Neural cell (in vitro differentiated cells): ENCODE data around the gene NOP16. TPM values are rescaled to one million over a fixed set of nuclear protein-coding genes. Genes with fewer than 3 reads are reported as not detected.

Experiments
- H2AFZ ChIP-seq: fragments of 200-600, 300-800 bp; sonication (generic), shearing (Covaris generic); 2 replicates; pipeline ENCODE4 v1.6.0; 2014; ENCODE audit warnings: low read depth, mild to moderate bottlenecking, antibody characterized with exemption, low read length, moderate library complexity
- H3F3A ChIP-seq: fragments of 200-600 bp; shearing (Covaris generic); 2 replicates; pipeline ENCODE4 v1.6.1; 2016; ENCODE audit warnings: mild to moderate bottlenecking, moderate library complexity, mixed read lengths, antibody characterized with exemption, low read length; ENCODE audit not compliant: insufficient read depth, poor library complexity, severe bottlenecking
- H3K27ac ChIP-seq: fragments of 200-600, 300-800 bp; sonication (generic), shearing (Covaris generic); 2 replicates; pipeline ENCODE4 v1.5.1; 2014; ENCODE audit warnings: mild to moderate bottlenecking, low read length, moderate library complexity
- H3K27me3 ChIP-seq: fragments of 300-800, 200-600 bp; sonication (generic), shearing (Covaris generic); 2 replicates; pipeline ENCODE4 v1.6.0; 2014; ENCODE audit warnings: mild to moderate bottlenecking, low read depth, low read length, moderate library complexity; ENCODE audit not compliant: insufficient read depth
- H3K36me3 ChIP-seq: fragments of 300-800, 200-600 bp; sonication (generic), shearing (Covaris generic); 2 replicates; pipeline ENCODE4 v1.5.1; 2014; ENCODE audit warnings: mild to moderate bottlenecking, antibody characterized with exemption, low read length, moderate library complexity; ENCODE audit not compliant: insufficient read depth
- H3K4me2 ChIP-seq: fragments of 300-800, 200-600 bp; sonication (generic), shearing (Covaris generic); 2 replicates; pipeline ENCODE4 v1.6.0; 2014; ENCODE audit warnings: mild to moderate bottlenecking, low read length
- H3K4me3 ChIP-seq: fragments of 300-800, 200-600 bp; sonication (generic), shearing (Covaris generic); 2 replicates; pipeline ENCODE4 v1.5.1; 2014; ENCODE audit warnings: mild to moderate bottlenecking, low read length, moderate library complexity
- H3K79me2 ChIP-seq: fragments of 200-600 bp; shearing (Covaris generic); replicated peaks from 2 replicates; pipeline ENCODE4 v1.6.0; 2014; ENCODE audit warnings: mild to moderate bottlenecking, low read length, moderate library complexity; ENCODE audit not compliant: insufficient read depth
- H3K9ac ChIP-seq: fragments of 300-800, 200-600 bp; sonication (generic), shearing (Covaris generic); 2 replicates; pipeline ENCODE4 v1.6.1; 2016; ENCODE audit warnings: mild to moderate bottlenecking, low read length, mixed read lengths
- H3K9me2 ChIP-seq: fragments of 200-600 bp; shearing (Covaris generic); 2 replicates; pipeline ENCODE4 v1.6.1; 2016; ENCODE audit warnings: mild to moderate bottlenecking, low read length, mixed read lengths; ENCODE audit not compliant: insufficient read depth
- H3K9me3 ChIP-seq: fragments of 200-600, 300-800 bp; sonication (generic), shearing (Covaris generic); 2 replicates; pipeline ENCODE4 v1.6.1; 2016; ENCODE audit warnings: mild to moderate bottlenecking, mixed run types, low read length, moderate library complexity, mixed read lengths
- H4K20me1 ChIP-seq: fragments of 200-600 bp; shearing (Covaris generic); 2 replicates; pipeline ENCODE4 v1.6.1; 2016; ENCODE audit warnings: mild to moderate bottlenecking, mixed run types; ENCODE audit not compliant: insufficient read depth
- EP300 ChIP-seq: fragments of 450-650 bp; conservative IDR thresholded peaks from 2 replicates; pipeline ENCODE4 v1.6.1; 2014; ENCODE audit warnings: antibody characterized with exemption, mild to moderate bottlenecking, moderate library complexity; ENCODE audit not compliant: poor library complexity, severe bottlenecking
- EZH2 ChIP-seq: fragments of 200-600, 300-800 bp; shearing (Covaris generic), sonication (generic); IDR thresholded peaks from 2 replicates; pipeline ENCODE4 v1.6.1; 2014; ENCODE audit warnings: antibody characterized with exemption, low read length, borderline replicate concordance, mild to moderate bottlenecking; ENCODE audit not compliant: insufficient read depth, poor library complexity, severe bottlenecking
- MXI1 ChIP-seq: fragments of 450-650 bp; conservative IDR thresholded peaks from 2 replicates; pipeline ENCODE4 v1.6.1; 2014; ENCODE audit warnings: antibody characterized with exemption, mild to moderate bottlenecking; ENCODE audit not compliant: poor library complexity, severe bottlenecking
- POLR2AphosphoS5 ChIP-seq: IDR thresholded peaks from 2 replicates; pipeline ENCODE4 v1.6.1; 2012
- RAD21 ChIP-seq: fragments of 450-650 bp; conservative IDR thresholded peaks from 2 replicates; pipeline ENCODE4 v1.6.1; 2014; ENCODE audit warnings: antibody characterized with exemption, mild to moderate bottlenecking, moderate library complexity
- SMC3 ChIP-seq: fragments of 450-650 bp; conservative IDR thresholded peaks from 2 replicates; pipeline ENCODE4 v1.6.1; 2014; ENCODE audit warnings: antibody characterized with exemption, mild to moderate bottlenecking, moderate library complexity; ENCODE audit not compliant: poor library complexity
- TAF1 ChIP-seq: IDR thresholded peaks from 2 replicates; pipeline ENCODE4 v1.6.1; 2012; ENCODE audit warnings: low read depth
- polyA plus RNA-seq: library from polyadenylated mRNA; depleted of rRNA; stranded (reverse); fragments of >200 nt; gene quantifications from 2 replicates; pipeline ENCODE4 v1.2.3, GENCODE V29; 2014
- TF ChIP-seq, protein P1 (sequence below): IDR thresholded peaks from 2 replicates; pipeline ENCODE4 v1.6.1; 2012; ENCODE audit warnings: borderline replicate concordance
- TF ChIP-seq, protein P2 (sequence below): fragments of 450-650 bp; IDR thresholded peaks from 2 replicates; pipeline ENCODE4 v1.5.1; 2014; ENCODE audit warnings: antibody characterized with exemption, mild to moderate bottlenecking, moderate library complexity; ENCODE audit not compliant: poor library complexity, severe bottlenecking

The NOP16 gene
- polyA plus RNA-seq, 1 donor from 2014 or later = 23.9 TPM

DNA sequence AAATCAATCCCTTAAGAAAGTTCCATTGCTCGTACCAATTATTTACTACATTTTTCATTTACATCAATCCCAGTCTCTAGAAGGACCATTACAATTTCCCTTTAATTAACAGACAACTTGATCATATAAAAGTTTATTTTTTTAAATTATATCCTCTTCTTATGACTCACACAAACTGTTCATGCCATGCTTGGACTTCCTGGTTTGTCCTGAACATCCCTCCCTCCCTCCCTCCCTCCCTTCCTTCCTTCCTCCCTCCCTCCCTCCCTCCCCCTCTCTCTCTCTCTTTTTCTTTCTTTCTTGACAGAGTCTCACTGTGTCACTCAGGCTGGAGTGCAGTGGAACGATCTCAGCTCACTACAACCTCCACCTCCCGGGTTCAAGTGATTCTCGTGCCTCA is 39.6 kb upstream of the NOP16 start:
- H2AFZ ChIP-seq = no peak overlapping the region
- H3K9me3 ChIP-seq = no peaks in the 10 kb centered on the region
- H3K79me2 ChIP-seq = no peaks in the 10 kb centered on the region
- no peak overlapping the region for H3K4me2 ChIP-seq
- H3F3A ChIP-seq = no peaks in the 10 kb centered on the region
- H3K27me3 ChIP-seq = no peaks in the 10 kb centered on the region
- no peak overlapping the region for H3K4me3 ChIP-seq
- no peaks in the 10 kb centered on the region for H3K36me3 ChIP-seq
- TF ChIP-seq, protein P1, sequence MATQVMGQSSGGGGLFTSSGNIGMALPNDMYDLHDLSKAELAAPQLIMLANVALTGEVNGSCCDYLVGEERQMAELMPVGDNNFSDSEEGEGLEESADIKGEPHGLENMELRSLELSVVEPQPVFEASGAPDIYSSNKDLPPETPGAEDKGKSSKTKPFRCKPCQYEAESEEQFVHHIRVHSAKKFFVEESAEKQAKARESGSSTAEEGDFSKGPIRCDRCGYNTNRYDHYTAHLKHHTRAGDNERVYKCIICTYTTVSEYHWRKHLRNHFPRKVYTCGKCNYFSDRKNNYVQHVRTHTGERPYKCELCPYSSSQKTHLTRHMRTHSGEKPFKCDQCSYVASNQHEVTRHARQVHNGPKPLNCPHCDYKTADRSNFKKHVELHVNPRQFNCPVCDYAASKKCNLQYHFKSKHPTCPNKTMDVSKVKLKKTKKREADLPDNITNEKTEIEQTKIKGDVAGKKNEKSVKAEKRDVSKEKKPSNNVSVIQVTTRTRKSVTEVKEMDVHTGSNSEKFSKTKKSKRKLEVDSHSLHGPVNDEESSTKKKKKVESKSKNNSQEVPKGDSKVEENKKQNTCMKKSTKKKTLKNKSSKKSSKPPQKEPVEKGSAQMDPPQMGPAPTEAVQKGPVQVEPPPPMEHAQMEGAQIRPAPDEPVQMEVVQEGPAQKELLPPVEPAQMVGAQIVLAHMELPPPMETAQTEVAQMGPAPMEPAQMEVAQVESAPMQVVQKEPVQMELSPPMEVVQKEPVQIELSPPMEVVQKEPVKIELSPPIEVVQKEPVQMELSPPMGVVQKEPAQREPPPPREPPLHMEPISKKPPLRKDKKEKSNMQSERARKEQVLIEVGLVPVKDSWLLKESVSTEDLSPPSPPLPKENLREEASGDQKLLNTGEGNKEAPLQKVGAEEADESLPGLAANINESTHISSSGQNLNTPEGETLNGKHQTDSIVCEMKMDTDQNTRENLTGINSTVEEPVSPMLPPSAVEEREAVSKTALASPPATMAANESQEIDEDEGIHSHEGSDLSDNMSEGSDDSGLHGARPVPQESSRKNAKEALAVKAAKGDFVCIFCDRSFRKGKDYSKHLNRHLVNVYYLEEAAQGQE = no peak
- no peak for TF ChIP-seq TAF1
- TF ChIP-seq MXI1 = no peak
- no peak for TF ChIP-seq POLR2AphosphoS5
- no peaks in the 10 kb centered on the region for H3K9me2 ChIP-seq
- no peak overlapping the region for H3K27ac ChIP-seq
- H4K20me1 ChIP-seq = no peaks in the 10 kb centered on the region
- no peak overlapping the region for H3K9ac ChIP-seq

DNA sequence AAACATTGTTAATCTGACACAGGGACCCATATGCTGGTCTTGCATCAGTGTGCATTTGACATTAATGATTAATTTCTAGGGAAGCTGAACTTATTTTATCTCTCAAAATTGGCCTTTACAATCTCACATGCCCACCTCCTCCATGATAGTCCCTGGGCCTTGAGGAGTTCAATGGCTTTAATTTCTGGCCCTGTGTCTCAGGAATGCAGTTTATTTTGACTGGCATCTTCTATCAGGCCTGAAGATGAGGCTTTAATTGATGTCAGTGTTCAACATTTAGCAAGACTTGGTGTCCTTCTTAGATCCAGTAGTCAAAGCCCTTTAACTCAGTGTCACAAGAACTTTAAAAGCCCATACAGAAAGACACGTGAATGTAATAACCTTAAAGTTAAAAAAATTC is 38.5 kb upstream of the NOP16 start:
- TF ChIP-seq MXI1 (no peak), RAD21 (no peak), POLR2AphosphoS5 (no peak), SMC3 (no peak), EP300 (no peak), TAF1 (no peak), EZH2 (no peak)
- TF ChIP-seq, protein P1 = no peak
- TF ChIP-seq, protein P2, sequence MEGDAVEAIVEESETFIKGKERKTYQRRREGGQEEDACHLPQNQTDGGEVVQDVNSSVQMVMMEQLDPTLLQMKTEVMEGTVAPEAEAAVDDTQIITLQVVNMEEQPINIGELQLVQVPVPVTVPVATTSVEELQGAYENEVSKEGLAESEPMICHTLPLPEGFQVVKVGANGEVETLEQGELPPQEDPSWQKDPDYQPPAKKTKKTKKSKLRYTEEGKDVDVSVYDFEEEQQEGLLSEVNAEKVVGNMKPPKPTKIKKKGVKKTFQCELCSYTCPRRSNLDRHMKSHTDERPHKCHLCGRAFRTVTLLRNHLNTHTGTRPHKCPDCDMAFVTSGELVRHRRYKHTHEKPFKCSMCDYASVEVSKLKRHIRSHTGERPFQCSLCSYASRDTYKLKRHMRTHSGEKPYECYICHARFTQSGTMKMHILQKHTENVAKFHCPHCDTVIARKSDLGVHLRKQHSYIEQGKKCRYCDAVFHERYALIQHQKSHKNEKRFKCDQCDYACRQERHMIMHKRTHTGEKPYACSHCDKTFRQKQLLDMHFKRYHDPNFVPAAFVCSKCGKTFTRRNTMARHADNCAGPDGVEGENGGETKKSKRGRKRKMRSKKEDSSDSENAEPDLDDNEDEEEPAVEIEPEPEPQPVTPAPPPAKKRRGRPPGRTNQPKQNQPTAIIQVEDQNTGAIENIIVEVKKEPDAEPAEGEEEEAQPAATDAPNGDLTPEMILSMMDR = no peak
- Histone ChIP-seq H3K4me3 (no peak overlapping the region), H3K27me3 (no peaks in the 10 kb centered on the region), H3K4me2 (no peak overlapping the region), H3K9me3 (no peaks in the 10 kb centered on the region), H3K9ac (no peak overlapping the region), H3K27ac (no peak overlapping the region), H3K36me3 (no peaks in the 10 kb centered on the region), H2AFZ (no peak overlapping the region), H3F3A (no peaks in the 10 kb centered on the region), H4K20me1 (no peaks in the 10 kb centered on the region), H3K79me2 (no peaks in the 10 kb centered on the region), H3K9me2 (no peaks in the 10 kb centered on the region)
